ENCODE measurements around the gene TIMP2. TPM values are rescaled to one million over a fixed set of nuclear protein-coding genes. Genes with fewer than 3 reads are reported as not detected.

TIMP2 gene
- total RNA-seq, 1 experiment from 2014 or later, result 64.8 TPM

DNA sequence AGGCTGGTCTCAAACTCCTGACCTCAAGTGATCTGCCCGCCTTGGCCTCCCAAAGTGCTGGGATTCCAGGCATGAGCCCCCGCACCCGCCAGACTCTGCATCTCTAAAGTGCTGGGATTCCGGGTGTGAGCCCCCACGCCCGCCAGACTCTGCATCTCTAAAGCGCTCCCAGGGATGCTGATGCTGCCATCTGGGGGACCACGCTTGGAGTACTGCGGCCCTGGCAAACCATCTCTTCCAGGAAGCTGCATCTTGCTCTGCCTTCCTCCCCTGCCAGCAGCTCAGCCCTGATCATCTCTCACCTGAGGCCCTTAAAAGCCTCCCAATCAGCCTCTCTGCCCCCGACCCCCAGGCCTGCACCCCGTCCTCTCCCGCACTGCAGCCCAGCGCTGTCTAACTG lies 26.2 kb downstream of the TIMP2 start:
- Histone ChIP-seq H3K27me3 (ENCODE audit: insufficient read depth, low read length) (no peaks in the 10 kb centered on the region), H3K9ac (ENCODE audit: low read length) (no peak overlapping the region), H3K4me2 (ENCODE audit: low read length) (0 out of 2 replicates have a peak overlapping the region, but pooled peaks have one; percentile 10), H3K4me1 (ENCODE audit: control insufficient read depth in 1 of 2, insufficient read depth in 2 of 2, low read length in 2 of 2) (peaks cover 0 to 11% of the 10 kb centered on the region in 2 experiments; a peak in 2 of 4 replicates), H3K9me3 (ENCODE audit: control insufficient read depth in 1 of 2, insufficient read depth in 1 of 2, low read depth in 1 of 2, low read length in 2 of 2) (no peaks in the 10 kb centered on the region), H2AFZ (ENCODE audit: low read depth, low read length, poor library complexity, severe bottlenecking) (no peak overlapping the region), H3K79me2 (ENCODE audit: insufficient read depth, low read length) (peaks cover 6% of the 10 kb centered on the region; the same call in 1 of the 2 replicates), H3K27ac (ENCODE audit: low read depth, low read length) (no peak overlapping the region), H3K36me3 (ENCODE audit: control insufficient read depth in 1 of 2, insufficient read depth in 2 of 2, low read length in 2 of 2) (no peaks in the 10 kb centered on the region), H4K20me1 (ENCODE audit: insufficient read depth) (no peaks in the 10 kb centered on the region), H3K9me2 (ENCODE audit: insufficient read depth) (no peaks in the 10 kb centered on the region), H3K4me3 (replicated peaks in 1 of 2; ENCODE audit: low read depth in 1 of 2, low read length in 2 of 2) (no peak overlapping the region)
- RAD21 ChIA-PET (ENCODE audit: low non-redundant PET in 1 of 2, low total read pairs in 2 of 2, uncharacterized antibody in 2 of 2, unreplicated experiment in 2 of 2), result no interaction called here
- ATAC-seq (0 out of 2 replicates have a peak, but pooled peaks have one; percentile 4), DNase-seq (ENCODE audit: low read depth, low spot score) (no peak)
- TF ChIP-seq, protein P1, sequence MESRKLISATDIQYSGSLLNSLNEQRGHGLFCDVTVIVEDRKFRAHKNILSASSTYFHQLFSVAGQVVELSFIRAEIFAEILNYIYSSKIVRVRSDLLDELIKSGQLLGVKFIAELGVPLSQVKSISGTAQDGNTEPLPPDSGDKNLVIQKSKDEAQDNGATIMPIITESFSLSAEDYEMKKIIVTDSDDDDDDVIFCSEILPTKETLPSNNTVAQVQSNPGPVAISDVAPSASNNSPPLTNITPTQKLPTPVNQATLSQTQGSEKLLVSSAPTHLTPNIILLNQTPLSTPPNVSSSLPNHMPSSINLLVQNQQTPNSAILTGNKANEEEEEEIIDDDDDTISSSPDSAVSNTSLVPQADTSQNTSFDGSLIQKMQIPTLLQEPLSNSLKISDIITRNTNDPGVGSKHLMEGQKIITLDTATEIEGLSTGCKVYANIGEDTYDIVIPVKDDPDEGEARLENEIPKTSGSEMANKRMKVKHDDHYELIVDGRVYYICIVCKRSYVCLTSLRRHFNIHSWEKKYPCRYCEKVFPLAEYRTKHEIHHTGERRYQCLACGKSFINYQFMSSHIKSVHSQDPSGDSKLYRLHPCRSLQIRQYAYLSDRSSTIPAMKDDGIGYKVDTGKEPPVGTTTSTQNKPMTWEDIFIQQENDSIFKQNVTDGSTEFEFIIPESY (IDR thresholded peaks at IDR 0.05; ENCODE audit: extremely low read depth, insufficient replicate concordance, low read length), result no peak
- TF ChIP-seq FOSL1 (IDR thresholded peaks at IDR 0.05; ENCODE audit: low read depth), result no peak
- no peak for TF ChIP-seq CEBPB (IDR thresholded peaks at IDR 0.05; ENCODE audit: low read depth)
- no peak for TF ChIP-seq EZH2 (IDR thresholded peaks at IDR 0.05)
- TF ChIP-seq CBX3 (IDR thresholded peaks at IDR 0.05; ENCODE audit: low read depth), result no peak
- TF ChIP-seq, protein P2, sequence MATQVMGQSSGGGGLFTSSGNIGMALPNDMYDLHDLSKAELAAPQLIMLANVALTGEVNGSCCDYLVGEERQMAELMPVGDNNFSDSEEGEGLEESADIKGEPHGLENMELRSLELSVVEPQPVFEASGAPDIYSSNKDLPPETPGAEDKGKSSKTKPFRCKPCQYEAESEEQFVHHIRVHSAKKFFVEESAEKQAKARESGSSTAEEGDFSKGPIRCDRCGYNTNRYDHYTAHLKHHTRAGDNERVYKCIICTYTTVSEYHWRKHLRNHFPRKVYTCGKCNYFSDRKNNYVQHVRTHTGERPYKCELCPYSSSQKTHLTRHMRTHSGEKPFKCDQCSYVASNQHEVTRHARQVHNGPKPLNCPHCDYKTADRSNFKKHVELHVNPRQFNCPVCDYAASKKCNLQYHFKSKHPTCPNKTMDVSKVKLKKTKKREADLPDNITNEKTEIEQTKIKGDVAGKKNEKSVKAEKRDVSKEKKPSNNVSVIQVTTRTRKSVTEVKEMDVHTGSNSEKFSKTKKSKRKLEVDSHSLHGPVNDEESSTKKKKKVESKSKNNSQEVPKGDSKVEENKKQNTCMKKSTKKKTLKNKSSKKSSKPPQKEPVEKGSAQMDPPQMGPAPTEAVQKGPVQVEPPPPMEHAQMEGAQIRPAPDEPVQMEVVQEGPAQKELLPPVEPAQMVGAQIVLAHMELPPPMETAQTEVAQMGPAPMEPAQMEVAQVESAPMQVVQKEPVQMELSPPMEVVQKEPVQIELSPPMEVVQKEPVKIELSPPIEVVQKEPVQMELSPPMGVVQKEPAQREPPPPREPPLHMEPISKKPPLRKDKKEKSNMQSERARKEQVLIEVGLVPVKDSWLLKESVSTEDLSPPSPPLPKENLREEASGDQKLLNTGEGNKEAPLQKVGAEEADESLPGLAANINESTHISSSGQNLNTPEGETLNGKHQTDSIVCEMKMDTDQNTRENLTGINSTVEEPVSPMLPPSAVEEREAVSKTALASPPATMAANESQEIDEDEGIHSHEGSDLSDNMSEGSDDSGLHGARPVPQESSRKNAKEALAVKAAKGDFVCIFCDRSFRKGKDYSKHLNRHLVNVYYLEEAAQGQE (IDR thresholded peaks at IDR 0.05; ENCODE audit: low read depth), result no peak
- no peak for TF ChIP-seq ZFX (IDR thresholded peaks at IDR 0.05)
- TF ChIP-seq ZNF274 (IDR thresholded peaks at IDR 0.05; ENCODE audit: low read depth, low read length), result no peak
- TF ChIP-seq RAD21 (IDR thresholded peaks at IDR 0.05; ENCODE audit: low read depth), result no peak
- TF ChIP-seq EZH2phosphoT487 (IDR thresholded peaks at IDR 0.05; ENCODE audit: borderline replicate concordance), result no peak
- no peak for TF ChIP-seq SP1 (IDR thresholded peaks at IDR 0.05; ENCODE audit: low read depth)
- no peak for TF ChIP-seq JUND (IDR thresholded peaks at IDR 0.05)
- TF ChIP-seq, protein P3, sequence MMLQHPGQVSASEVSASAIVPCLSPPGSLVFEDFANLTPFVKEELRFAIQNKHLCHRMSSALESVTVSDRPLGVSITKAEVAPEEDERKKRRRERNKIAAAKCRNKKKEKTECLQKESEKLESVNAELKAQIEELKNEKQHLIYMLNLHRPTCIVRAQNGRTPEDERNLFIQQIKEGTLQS (IDR thresholded peaks at IDR 0.05), result no peak
- TF ChIP-seq EGR1 (IDR thresholded peaks at IDR 0.05; ENCODE audit: low read depth), result no peak
- TF ChIP-seq YY1 (IDR thresholded peaks at IDR 0.05; ENCODE audit: extremely low read depth, insufficient replicate concordance, low read depth, low read length), result no peak
- TF ChIP-seq ELF1 (IDR thresholded peaks at IDR 0.05; ENCODE audit: borderline replicate concordance, low read depth), result no peak
- intact Hi-C loops (cut with micrococcal nuclease), result no loop called here
- no TSS peak for BruUV-seq (replicated peaks)
- CTCF ChIA-PET, result interaction anchor here (2.1 kb wide), 1 partner anchor 12 kb away, joined by 5 read pairs; no protein-coding TSS in a partner anchor
- POLR2A ChIA-PET, result no interaction called here

Data from HCT116 (cell line).